ENCODE data around the gene CAPN3.

DNA sequence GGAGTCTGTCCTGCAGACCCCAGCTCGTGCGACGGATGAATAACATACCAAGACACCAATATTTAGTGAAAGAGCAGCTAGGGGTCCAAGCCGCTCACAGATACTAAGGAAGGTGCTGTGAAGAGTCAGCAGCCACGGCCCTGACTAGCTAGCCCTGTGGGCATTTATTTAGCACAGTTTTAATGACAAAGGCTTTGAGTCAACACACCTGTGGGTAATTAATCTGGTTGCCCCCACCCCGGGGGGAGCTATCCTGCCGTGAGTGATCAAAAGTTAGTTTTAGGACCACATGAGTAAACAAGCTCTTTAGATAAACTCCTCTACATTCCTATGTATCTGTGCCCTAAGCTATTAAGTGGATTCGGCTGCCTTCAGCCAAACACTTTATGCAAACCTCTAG, 18.7 kb downstream of the CAPN3 start:
- TF ChIP-seq, protein P1, sequence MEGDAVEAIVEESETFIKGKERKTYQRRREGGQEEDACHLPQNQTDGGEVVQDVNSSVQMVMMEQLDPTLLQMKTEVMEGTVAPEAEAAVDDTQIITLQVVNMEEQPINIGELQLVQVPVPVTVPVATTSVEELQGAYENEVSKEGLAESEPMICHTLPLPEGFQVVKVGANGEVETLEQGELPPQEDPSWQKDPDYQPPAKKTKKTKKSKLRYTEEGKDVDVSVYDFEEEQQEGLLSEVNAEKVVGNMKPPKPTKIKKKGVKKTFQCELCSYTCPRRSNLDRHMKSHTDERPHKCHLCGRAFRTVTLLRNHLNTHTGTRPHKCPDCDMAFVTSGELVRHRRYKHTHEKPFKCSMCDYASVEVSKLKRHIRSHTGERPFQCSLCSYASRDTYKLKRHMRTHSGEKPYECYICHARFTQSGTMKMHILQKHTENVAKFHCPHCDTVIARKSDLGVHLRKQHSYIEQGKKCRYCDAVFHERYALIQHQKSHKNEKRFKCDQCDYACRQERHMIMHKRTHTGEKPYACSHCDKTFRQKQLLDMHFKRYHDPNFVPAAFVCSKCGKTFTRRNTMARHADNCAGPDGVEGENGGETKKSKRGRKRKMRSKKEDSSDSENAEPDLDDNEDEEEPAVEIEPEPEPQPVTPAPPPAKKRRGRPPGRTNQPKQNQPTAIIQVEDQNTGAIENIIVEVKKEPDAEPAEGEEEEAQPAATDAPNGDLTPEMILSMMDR (conservative IDR thresholded peaks at IDR 0.05; ENCODE audit: low read depth, low read length): no peak
- no peak for TF ChIP-seq EZH2 (IDR thresholded peaks at IDR 0.05; ENCODE audit: borderline replicate concordance, low read depth, low read length, poor library complexity, severe bottlenecking)
